Gastrocnemius medialis (tissue), 4 donors: Measurements from ENCODE around the gene GRID2.

Experiments
- POLR2A ChIP-seq, 2 donors: fragments of 450-650 bp; IDR thresholded peaks; one replicate each; pipeline ENCODE4 v1.6.1; 2017; ENCODE audit warnings: antibody characterized with exemption in 2 of 2, mild to moderate bottlenecking in 2 of 2, moderate library complexity in 2 of 2
- TF ChIP-seq, protein P1 (sequence below), 5 experiments: fragments of 450-650 bp in 3 of 5; fragments of 200-600 bp in 2 of 5; sonication (generic) in 2 of 5; IDR thresholded peaks in 4 of 5; conservative IDR thresholded peaks in 1 of 5; 1 replicate in 4 of 5; 2 replicates in 1 of 5; pipeline ENCODE4 v1.5.1; 2016 to 2019; ENCODE audit warnings: antibody characterized with exemption in 5 of 5, mild to moderate bottlenecking in 3 of 5, moderate library complexity in 3 of 5

GRCh38 chr4:92840880-92841279 lies 537.1 kb downstream of the GRID2 start:
- TF ChIP-seq, protein P1, sequence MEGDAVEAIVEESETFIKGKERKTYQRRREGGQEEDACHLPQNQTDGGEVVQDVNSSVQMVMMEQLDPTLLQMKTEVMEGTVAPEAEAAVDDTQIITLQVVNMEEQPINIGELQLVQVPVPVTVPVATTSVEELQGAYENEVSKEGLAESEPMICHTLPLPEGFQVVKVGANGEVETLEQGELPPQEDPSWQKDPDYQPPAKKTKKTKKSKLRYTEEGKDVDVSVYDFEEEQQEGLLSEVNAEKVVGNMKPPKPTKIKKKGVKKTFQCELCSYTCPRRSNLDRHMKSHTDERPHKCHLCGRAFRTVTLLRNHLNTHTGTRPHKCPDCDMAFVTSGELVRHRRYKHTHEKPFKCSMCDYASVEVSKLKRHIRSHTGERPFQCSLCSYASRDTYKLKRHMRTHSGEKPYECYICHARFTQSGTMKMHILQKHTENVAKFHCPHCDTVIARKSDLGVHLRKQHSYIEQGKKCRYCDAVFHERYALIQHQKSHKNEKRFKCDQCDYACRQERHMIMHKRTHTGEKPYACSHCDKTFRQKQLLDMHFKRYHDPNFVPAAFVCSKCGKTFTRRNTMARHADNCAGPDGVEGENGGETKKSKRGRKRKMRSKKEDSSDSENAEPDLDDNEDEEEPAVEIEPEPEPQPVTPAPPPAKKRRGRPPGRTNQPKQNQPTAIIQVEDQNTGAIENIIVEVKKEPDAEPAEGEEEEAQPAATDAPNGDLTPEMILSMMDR (IDR thresholded peaks at IDR 0.05 in 4 of 5, conservative IDR thresholded peaks at IDR 0.05 in 1 of 5): no peak
- TF ChIP-seq POLR2A (IDR thresholded peaks at IDR 0.05): no peak
